ENCODE measurements around the gene ARL15. TPM values are rescaled to one million over a fixed set of nuclear protein-coding genes. Genes with fewer than 3 reads are reported as not detected.

The ARL15 gene
- total and polyA plus RNA-seq, 4 donors = 5.0 to 24.8 (median 13.3) TPM

DNA sequence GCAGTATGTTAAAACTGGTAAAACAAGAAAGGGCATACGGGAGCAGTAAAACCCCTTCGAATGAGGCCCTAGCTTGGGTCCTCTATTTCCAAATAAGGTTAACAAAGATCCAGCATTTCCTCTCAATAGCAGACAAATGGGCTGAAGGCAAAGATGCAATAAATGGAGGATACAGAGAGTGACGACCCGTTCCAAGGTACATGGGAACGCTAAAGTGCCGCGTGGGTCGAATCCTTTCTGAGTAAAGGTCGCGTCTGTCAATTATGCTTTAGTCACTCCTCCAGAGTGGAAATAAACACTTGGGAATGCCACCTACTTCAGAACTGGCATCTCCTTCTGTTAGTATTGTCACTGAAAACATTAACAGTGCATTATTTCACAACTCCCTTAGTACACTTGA, 24.7 kb downstream of the ARL15 start:
- DNase-seq (ENCODE audit: low spot score) = no peak
- TF ChIP-seq HNF4G (IDR thresholded peaks at IDR 0.05) (no peak), TAF1 (conservative IDR thresholded peaks at IDR 0.05) (no peak), EGR1 (IDR thresholded peaks at IDR 0.05; ENCODE audit: low read depth in 2 of 2) (no peak), JUND (IDR thresholded peaks at IDR 0.05) (no peak), FOXA1 (IDR thresholded peaks at IDR 0.05) (no peak), RXRA (IDR thresholded peaks at IDR 0.05) (no peak), YY1 (IDR thresholded peaks at IDR 0.05) (no peak), RAD21 (IDR thresholded peaks at IDR 0.05) (no peak), GABPA (IDR thresholded peaks at IDR 0.05 in 1 of 2, conservative IDR thresholded peaks at IDR 0.05 in 1 of 2) (no peak), FOXA2 (IDR thresholded peaks at IDR 0.05) (no peak), SP1 (IDR thresholded peaks at IDR 0.05) (no peak), HNF4A (conservative IDR thresholded peaks at IDR 0.05) (no peak), NR2F2 (IDR thresholded peaks at IDR 0.05) (no peak)
- TF ChIP-seq, protein P1, sequence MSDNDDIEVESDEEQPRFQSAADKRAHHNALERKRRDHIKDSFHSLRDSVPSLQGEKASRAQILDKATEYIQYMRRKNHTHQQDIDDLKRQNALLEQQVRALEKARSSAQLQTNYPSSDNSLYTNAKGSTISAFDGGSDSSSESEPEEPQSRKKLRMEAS (IDR thresholded peaks at IDR 0.05) = no peak
- TF ChIP-seq, protein P2, sequence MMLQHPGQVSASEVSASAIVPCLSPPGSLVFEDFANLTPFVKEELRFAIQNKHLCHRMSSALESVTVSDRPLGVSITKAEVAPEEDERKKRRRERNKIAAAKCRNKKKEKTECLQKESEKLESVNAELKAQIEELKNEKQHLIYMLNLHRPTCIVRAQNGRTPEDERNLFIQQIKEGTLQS (IDR thresholded peaks at IDR 0.05) = no peak
- TF ChIP-seq, protein P3, sequence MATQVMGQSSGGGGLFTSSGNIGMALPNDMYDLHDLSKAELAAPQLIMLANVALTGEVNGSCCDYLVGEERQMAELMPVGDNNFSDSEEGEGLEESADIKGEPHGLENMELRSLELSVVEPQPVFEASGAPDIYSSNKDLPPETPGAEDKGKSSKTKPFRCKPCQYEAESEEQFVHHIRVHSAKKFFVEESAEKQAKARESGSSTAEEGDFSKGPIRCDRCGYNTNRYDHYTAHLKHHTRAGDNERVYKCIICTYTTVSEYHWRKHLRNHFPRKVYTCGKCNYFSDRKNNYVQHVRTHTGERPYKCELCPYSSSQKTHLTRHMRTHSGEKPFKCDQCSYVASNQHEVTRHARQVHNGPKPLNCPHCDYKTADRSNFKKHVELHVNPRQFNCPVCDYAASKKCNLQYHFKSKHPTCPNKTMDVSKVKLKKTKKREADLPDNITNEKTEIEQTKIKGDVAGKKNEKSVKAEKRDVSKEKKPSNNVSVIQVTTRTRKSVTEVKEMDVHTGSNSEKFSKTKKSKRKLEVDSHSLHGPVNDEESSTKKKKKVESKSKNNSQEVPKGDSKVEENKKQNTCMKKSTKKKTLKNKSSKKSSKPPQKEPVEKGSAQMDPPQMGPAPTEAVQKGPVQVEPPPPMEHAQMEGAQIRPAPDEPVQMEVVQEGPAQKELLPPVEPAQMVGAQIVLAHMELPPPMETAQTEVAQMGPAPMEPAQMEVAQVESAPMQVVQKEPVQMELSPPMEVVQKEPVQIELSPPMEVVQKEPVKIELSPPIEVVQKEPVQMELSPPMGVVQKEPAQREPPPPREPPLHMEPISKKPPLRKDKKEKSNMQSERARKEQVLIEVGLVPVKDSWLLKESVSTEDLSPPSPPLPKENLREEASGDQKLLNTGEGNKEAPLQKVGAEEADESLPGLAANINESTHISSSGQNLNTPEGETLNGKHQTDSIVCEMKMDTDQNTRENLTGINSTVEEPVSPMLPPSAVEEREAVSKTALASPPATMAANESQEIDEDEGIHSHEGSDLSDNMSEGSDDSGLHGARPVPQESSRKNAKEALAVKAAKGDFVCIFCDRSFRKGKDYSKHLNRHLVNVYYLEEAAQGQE (IDR thresholded peaks at IDR 0.05) = no peak
- TF ChIP-seq, protein P4, sequence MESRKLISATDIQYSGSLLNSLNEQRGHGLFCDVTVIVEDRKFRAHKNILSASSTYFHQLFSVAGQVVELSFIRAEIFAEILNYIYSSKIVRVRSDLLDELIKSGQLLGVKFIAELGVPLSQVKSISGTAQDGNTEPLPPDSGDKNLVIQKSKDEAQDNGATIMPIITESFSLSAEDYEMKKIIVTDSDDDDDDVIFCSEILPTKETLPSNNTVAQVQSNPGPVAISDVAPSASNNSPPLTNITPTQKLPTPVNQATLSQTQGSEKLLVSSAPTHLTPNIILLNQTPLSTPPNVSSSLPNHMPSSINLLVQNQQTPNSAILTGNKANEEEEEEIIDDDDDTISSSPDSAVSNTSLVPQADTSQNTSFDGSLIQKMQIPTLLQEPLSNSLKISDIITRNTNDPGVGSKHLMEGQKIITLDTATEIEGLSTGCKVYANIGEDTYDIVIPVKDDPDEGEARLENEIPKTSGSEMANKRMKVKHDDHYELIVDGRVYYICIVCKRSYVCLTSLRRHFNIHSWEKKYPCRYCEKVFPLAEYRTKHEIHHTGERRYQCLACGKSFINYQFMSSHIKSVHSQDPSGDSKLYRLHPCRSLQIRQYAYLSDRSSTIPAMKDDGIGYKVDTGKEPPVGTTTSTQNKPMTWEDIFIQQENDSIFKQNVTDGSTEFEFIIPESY (IDR thresholded peaks at IDR 0.05) = no peak
- TF ChIP-seq, protein P5, sequence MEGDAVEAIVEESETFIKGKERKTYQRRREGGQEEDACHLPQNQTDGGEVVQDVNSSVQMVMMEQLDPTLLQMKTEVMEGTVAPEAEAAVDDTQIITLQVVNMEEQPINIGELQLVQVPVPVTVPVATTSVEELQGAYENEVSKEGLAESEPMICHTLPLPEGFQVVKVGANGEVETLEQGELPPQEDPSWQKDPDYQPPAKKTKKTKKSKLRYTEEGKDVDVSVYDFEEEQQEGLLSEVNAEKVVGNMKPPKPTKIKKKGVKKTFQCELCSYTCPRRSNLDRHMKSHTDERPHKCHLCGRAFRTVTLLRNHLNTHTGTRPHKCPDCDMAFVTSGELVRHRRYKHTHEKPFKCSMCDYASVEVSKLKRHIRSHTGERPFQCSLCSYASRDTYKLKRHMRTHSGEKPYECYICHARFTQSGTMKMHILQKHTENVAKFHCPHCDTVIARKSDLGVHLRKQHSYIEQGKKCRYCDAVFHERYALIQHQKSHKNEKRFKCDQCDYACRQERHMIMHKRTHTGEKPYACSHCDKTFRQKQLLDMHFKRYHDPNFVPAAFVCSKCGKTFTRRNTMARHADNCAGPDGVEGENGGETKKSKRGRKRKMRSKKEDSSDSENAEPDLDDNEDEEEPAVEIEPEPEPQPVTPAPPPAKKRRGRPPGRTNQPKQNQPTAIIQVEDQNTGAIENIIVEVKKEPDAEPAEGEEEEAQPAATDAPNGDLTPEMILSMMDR (IDR thresholded peaks at IDR 0.05; ENCODE audit: low read depth, low read length, missing input control) = no peak
- Histone ChIP-seq H3K9me3 (ENCODE audit: control insufficient read depth in 4 of 4, low read length in 3 of 4) (peaks cover 0 to 3% (median 2%) of the 10 kb centered on the region in 4 donors), H3K27me3 (ENCODE audit: control insufficient read depth in 4 of 4, insufficient read depth in 4 of 4, low read length in 3 of 4) (no peaks in the 10 kb centered on the region), H3K27ac (ENCODE audit: low read depth in 1 of 2, low read length in 2 of 2) (no peak overlapping the region), H3K36me3 (ENCODE audit: control insufficient read depth in 4 of 4, insufficient read depth in 3 of 4, low read depth in 1 of 4, low read length in 3 of 4) (no peaks in the 10 kb centered on the region), H3K9ac (ENCODE audit: low read depth in 1 of 2, low read length in 2 of 2) (no peak overlapping the region), H3K4me3 (ENCODE audit: low read depth in 1 of 3, low read length in 3 of 3) (no peak overlapping the region), H3K4me1 (ENCODE audit: control insufficient read depth in 4 of 4, insufficient read depth in 4 of 4, low read length in 3 of 4) (no peaks in the 10 kb centered on the region)
- 73% methylated on average over 10 of the region's 10 CpGs for WGBS

All from liver (tissue), 9 donors.